GM19099 (cell line): ENCODE measurements around the gene USE1.

Experiments used
- POLR2A ChIP-seq: IDR thresholded peaks from 3 replicates; pipeline ENCODE4 v1.6.1; 2011; ENCODE audit warnings: low read depth; ENCODE audit not compliant: insufficient read length; ENCODE audit errors: extremely low read depth

The USE1 gene

GRCh38 chr19:17240826-17241399 is 25.8 kb downstream of the USE1 start:
- TF ChIP-seq POLR2A, result no peak

GRCh38 chr19:17242431-17243208 is 27.5 kb downstream of the USE1 start:
- no peak for TF ChIP-seq POLR2A

GRCh38 chr19:17243211-17243829 is 28.2 kb downstream of the USE1 start:
- TF ChIP-seq POLR2A, result no peak

- TF ChIP-seq POLR2A, result no peak
Observed at GRCh38 chr19:17243830-17244617, 28.9 kb downstream of the USE1 start.

GRCh38 chr19:17244618-17245534 is 29.7 kb downstream of the USE1 start:
- TF ChIP-seq POLR2A, result no peak

- no peak for TF ChIP-seq POLR2A
Observed at GRCh38 chr19:17245535-17245984, 30.4 kb downstream of the USE1 start, which contains the start of gene NR2F6. Gene NR2F6 (minus strand): TSS chr19:17245919. CDS start chr19:17245220, 699 bp downstream.

- TF ChIP-seq POLR2A, result no peak
Observed at GRCh38 chr19:17246681-17247425, 31.7 kb downstream of the USE1 start.

GRCh38 chr19:17248011-17248776 is 33.0 kb downstream of the USE1 start:
- no peak for TF ChIP-seq POLR2A

- no peak for TF ChIP-seq POLR2A
Observed at GRCh38 chr19:17249887-17250548, 34.9 kb downstream of the USE1 start.

- no peak for TF ChIP-seq POLR2A
Observed at GRCh38 chr19:17254636-17255035, 39.5 kb downstream of the USE1 start.

- no peak for TF ChIP-seq POLR2A
Observed at GRCh38 chr19:17255150-17255621, 40.0 kb downstream of the USE1 start.

- no peak for TF ChIP-seq POLR2A
Observed at GRCh38 chr19:17256130-17256529, 41.0 kb downstream of the USE1 start.
